ENCODE results near the gene GTF2H1.
A peak's percentile ranks its signal among the peaks of the same experiment; 100 is the strongest.

Gene GTF2H1

GRCh38 chr11:18321969-18322711 lies at the start of gene GTF2H1, which contains the start of gene HPS5:
Gene GTF2H1, plus strand, starts transcription at chr11:18322567. Its CDS starts 10,508 bp downstream, at chr11:18333075.
Gene HPS5, minus strand, starts transcription at chr11:18322140. Its CDS starts 4,282 bp downstream, at chr11:18317858.
- peak; percentile 98 to 99 for DNase-seq

- DNase-seq, result no peak
Observed at GRCh38 chr11:18277565-18278271, 44.6 kb upstream of the GTF2H1 start.

- no peak for DNase-seq
Observed at GRCh38 chr11:18280438-18281045, 41.8 kb upstream of the GTF2H1 start.

GRCh38 chr11:18282626-18283025 lies 39.7 kb upstream of the GTF2H1 start:
- no peak for DNase-seq

GRCh38 chr11:18285841-18286240 lies 36.5 kb upstream of the GTF2H1 start:
- no peak for DNase-seq

GRCh38 chr11:18288911-18289310 lies 33.5 kb upstream of the GTF2H1 start:
- DNase-seq, result no peak

- no peak for DNase-seq
Observed at GRCh38 chr11:18294862-18295261, 27.5 kb upstream of the GTF2H1 start.

- DNase-seq, result no peak
Observed at GRCh38 chr11:18295316-18295715, 27.1 kb upstream of the GTF2H1 start.

- DNase-seq, result no peak
Observed at GRCh38 chr11:18299721-18300120, 22.6 kb upstream of the GTF2H1 start.

GRCh38 chr11:18304745-18305144 lies 17.6 kb upstream of the GTF2H1 start:
- no peak for DNase-seq

GRCh38 chr11:18307461-18308139 lies 14.8 kb upstream of the GTF2H1 start:
- DNase-seq, result no peak

- no peak for DNase-seq
Observed at GRCh38 chr11:18308242-18308641, 14.1 kb upstream of the GTF2H1 start.

- no peak for DNase-seq
Observed at GRCh38 chr11:18309691-18310090, 12.7 kb upstream of the GTF2H1 start.

GRCh38 chr11:18310800-18311340 lies 11.5 kb upstream of the GTF2H1 start:
- DNase-seq, result no peak

GRCh38 chr11:18312012-18312411 lies 10.4 kb upstream of the GTF2H1 start:
- no peak for DNase-seq

GRCh38 chr11:18312663-18313420 lies 9.5 kb upstream of the GTF2H1 start:
- no peak for DNase-seq

GRCh38 chr11:18313965-18314763 lies 8.2 kb upstream of the GTF2H1 start:
- no peak for DNase-seq

GRCh38 chr11:18314784-18315523 lies 7.4 kb upstream of the GTF2H1 start:
- no peak for DNase-seq

- no peak for DNase-seq
Observed at GRCh38 chr11:18315893-18316292, 6.5 kb upstream of the GTF2H1 start.

GRCh38 chr11:18317551-18317950 lies 4.8 kb upstream of the GTF2H1 start:
- DNase-seq, result no peak

- DNase-seq, result no peak
Observed at GRCh38 chr11:18319914-18320313, 2.5 kb upstream of the GTF2H1 start.
